NCI-H2196 treated with DMSO at 0.1 percent for 48 hours (cell line): ENCODE measurements around the gene ZNF514.
"Not testable (repeated sequence)": the region's sequence is repeated elsewhere in the genome, so short reads cannot be mapped to it uniquely, and the experiment has no call there.

Experiments used
- DNase-seq: peaks from one replicate; lab custom pipeline; 2025; ENCODE audit not compliant: unreplicated experiment; lab: John Stamatoyannopoulos, UW

Gene ZNF514

DNA sequence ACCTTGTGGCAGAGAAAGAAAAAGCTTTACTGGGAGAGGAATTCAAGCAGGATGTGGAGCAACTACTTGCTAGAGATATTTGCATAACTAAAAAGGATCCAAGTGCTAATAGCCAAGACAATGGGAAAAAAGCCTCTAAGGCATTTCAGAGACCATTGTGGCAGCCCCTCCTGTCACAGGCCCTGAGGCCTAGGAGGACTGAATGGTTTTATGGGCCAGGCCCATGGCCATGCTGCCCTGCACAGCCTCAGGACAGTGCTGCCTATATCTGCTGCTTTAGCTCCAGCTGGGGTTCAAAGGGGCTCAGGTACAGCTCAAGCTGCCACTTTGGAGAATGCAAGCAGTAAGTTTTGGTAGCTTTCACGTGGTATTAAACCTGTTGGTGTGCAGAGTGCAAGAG is 20.9 kb downstream of the ZNF514 start:
- DNase-seq: no peak

DNA sequence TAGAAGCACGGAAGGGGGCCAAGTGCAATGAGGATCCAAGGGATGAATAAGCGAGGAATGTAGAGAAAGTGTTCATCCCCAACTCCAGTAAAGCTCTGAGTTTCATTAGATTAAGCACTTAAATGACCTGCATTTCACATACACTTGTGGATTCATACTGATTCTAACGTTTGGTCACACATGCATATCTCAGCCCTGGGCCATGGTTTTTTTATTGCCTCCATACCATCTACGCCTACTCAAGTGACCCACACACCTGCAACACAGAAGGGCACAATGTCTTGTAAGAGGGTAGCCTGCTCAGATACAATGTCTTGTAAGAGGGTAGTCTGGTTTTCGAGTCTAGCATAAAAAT is 37.5 kb downstream of the ZNF514 start:
- no peak for DNase-seq

DNA sequence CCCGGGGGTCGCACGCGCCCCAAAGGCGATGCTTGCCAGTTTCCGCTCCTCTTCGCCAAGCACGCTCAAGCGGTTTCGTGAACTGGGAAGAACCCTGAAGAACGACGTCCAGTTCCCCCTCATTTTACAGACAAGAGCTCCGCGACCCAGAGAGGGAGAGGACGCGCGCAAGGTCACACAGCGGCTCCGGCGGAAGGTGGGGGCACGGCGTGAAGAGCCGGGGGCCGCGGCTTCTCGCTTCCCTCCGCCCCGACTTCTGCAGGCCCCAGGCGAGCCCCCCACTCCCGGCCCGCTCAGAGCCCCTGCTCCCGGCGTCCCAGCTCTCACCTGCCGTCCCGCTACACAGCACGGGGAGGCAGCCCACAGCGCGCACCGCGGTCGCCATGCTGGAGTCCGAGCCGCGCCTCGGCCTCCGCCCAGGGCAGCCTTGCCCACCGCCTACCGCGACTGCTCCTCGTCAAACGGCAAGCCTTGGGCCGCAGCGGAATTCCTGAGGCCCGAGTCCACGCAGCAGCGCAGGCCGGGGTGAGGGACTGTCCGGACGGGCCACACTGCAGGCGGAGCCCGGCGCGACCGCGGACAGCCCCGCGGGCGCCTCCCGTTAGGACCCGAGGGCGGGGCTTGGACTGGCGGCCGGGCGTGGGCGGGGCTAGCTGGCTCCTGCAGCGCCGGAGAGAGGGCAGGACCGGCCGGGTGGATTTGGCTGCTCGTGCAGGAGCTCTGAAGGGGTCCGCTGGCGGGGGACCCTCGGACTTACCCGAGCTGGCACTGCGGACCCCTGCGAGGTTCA is 38.0 kb downstream of the ZNF514 start, which contains the start of gene MRPS5:
TSS of gene MRPS5 (minus strand) at position 402 of the 790 bp plus-strand sequence. CDS start at position 385, 17 bp downstream.
- peak; percentile 64 for DNase-seq

DNA sequence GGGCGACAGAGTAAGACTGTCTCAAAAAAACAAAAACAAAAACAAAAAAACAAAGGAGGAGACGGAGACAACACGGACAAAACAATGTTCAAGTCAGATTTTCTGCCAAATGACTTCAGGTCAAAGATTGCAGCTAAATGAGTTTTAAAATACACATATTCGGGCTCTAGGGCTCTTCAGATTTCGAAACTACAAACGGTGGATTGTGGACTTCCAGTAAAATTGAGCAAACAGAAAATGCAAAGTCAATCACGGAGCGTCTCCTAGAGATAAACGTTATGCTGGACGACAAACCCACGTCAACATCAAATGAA is 38.6 kb downstream of the ZNF514 start:
- no peak for DNase-seq

DNA sequence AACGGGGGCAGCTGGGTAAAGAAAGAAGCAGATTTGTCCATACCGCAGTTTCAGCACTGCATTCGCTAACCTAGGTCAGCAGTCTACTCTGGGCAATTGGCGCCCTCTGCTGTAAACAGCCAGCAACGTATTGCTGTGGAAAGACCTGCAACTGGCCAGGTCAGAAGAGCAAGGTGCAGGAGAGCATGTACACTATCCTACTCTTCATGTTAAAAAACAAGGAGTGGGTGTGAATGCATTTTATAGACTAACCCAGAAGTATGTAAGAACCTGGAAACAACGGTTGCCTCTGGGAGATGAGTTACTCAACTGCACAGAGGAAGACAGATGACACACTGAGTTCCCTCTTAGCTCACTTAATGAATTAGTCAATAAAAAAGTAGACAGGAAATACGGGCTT is 44.2 kb downstream of the ZNF514 start:
- DNase-seq: peak; percentile 29

DNA sequence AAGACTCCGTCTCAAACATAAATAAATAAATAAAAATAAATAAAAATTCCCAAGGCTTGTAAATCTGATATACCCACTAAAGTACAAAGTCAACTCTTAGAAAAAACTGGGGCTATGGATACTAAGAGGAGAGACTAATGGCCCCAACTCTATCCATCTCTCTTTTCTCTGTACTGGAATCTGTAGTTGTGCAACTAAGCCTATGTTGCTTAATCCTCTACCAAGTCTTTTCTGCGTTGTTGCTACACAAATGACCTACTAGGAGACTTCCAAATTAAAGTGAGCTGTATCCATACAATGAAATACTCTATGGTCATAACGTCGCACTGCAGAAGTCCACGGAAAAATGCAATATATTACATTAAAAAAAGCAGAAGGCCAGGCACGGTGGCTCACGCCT is 46.2 kb downstream of the ZNF514 start:
- no peak for DNase-seq

DNA sequence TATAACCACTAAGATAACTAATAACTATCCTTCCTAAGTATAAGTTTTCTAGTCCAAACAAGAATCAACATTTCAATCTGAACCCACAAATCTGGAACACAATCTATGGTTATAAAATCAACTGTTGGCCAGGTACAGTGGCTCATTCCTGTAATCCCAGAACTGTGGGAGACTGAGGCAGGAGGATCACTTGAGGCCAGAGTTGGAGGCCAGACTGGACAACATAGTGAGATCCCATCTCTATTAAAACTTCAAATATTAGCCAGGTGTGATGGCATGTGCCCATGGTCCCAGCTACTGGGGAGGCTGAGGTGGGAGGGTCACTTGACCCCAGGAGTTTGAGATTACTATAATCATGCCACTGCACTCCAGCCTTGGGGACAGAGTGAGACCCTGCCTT is 49.3 kb downstream of the ZNF514 start:
- no peak for DNase-seq

DNA sequence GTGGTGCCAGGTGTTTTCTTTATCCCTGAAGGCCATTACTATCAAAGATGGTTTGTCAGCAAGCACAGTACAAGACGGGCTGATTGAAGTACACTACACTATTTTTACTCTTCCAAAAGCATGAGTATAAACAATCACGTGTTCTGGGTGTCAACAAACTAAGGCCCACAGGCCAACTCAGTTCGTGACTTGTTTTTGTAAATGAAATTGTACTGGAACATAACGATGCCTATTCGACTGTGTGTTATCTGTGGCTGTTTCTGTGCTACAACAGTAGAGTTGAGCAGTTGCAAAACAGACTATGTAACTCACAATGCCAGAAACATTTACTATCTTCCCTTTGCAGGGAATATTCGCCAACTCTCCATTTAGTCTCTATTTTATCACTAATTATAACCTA is 50.4 kb downstream of the ZNF514 start:
- DNase-seq: no peak

DNA sequence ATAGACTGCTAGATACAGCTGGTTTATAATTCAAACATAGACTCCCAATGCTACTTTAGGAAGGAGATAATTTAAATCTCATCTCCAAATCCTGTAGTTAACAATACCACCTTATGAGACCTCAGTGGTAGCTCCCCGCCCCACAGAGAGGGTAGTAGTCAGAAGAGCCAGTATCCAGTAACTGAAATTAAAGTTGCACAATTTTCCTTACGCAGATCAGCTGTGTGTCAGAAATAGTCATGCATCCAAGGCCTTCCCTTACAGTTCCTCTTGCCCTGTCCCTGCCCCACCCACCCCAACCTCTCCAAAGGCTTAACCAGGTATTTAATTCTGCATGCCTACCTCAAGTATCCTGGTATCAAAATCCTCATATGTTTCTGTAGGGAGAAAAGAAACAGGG is 53.6 kb downstream of the ZNF514 start:
- no peak for DNase-seq

DNA sequence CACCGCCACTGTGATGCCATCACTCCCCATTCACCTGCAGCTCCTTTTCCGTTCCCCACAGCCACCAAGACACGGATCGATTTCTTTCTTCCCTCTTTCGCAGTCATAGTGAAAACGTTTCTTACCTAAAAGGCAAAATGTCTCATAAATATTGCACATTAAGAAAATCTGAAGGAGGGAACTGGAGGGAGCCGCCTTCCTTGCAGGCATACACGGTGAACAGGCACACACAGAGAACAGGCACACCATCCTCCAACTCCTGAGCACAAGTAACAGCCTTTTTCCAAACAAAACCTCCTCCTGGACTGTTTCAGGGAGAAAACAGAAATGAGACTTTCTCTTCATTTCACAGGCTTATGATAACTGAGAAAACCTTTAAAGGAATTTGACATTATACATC is 55.0 kb downstream of the ZNF514 start:
- DNase-seq: no peak

DNA sequence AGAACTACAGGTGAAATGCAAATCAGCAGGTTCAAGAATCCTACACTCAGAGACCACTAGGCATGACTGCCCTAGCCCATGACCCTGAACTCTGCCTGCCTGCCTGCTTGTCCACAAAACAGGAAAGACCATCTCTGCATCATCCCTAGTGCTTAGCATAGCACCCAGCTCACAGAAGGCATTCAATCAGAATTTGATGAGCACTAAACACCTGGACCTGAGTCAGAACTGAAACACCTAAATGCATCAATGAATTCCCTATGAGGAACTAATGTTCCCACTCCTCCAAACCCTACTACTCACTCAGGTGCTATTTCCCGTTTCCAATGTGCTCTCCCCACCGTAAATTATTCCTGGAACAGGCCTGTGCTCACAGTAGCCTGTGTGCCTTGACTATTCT is 59.7 kb downstream of the ZNF514 start:
- no peak for DNase-seq

DNA sequence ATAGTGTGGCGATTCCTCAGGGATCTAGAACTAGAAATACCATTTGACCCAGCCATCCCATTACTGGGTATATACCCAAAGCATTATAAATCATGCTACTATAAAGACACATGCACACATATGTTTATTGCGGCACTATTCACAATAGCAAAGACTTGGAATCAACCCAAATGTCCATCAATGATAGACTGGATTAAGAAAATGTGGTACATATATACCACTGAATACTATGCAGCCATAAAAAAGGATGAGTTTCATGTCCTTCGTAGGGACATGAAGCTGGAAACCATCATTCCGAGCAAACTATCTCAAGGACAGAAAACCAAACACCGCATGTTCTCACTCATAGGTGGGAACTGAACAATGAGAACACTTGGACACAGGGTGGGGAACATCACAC is 61.4 kb downstream of the ZNF514 start:
- DNase-seq: not testable (repeated sequence)
